Measurements from ENCODE around the gene FOLR3. TPM values are rescaled to one million over a fixed set of nuclear protein-coding genes. Genes with fewer than 3 reads are reported as not detected.

FOLR3 gene
- total RNA-seq, 1 donor from 2014 or later = not detected

- H3K27ac Mint-ChIP-seq (ENCODE audit: unreplicated experiment) = peak overlapping the region; percentile 53
- DNase-seq (ENCODE audit: low spot score) = no peak
- no peak for TF ChIP-seq CTCF (IDR thresholded peaks at IDR 0.05; ENCODE audit: unreplicated experiment)
- peak overlapping the region; percentile 59 for H3K4me3 Mint-ChIP-seq (ENCODE audit: unreplicated experiment)
- no peaks in the 10 kb centered on the region for H3K9me3 Mint-ChIP-seq (ENCODE audit: unreplicated experiment)
- peaks cover 44% of the 10 kb centered on the region for H3K4me1 Mint-ChIP-seq (ENCODE audit: unreplicated experiment)
- peaks cover 24% of the 10 kb centered on the region for H3K27me3 Mint-ChIP-seq (ENCODE audit: unreplicated experiment)
- H3K36me3 Mint-ChIP-seq (ENCODE audit: low read depth, unreplicated experiment) = peaks cover 34% of the 10 kb centered on the region
Observed at GRCh38 chr11:72100462-72100861, 35.1 kb upstream of the FOLR3 start.

GRCh38 chr11:72102162-72102561 lies 33.4 kb upstream of the FOLR3 start:
- DNase-seq (ENCODE audit: low spot score) = no peak
- TF ChIP-seq CTCF (IDR thresholded peaks at IDR 0.05; ENCODE audit: unreplicated experiment) = no peak
- Mint-ChIP-seq H3K4me1 (ENCODE audit: unreplicated experiment) (peaks cover 44% of the 10 kb centered on the region), H3K27me3 (ENCODE audit: unreplicated experiment) (peaks cover 28% of the 10 kb centered on the region), H3K4me3 (ENCODE audit: unreplicated experiment) (peak overlapping the region; percentile 93), H3K9me3 (ENCODE audit: unreplicated experiment) (no peaks in the 10 kb centered on the region), H3K36me3 (ENCODE audit: low read depth, unreplicated experiment) (peaks cover 32% of the 10 kb centered on the region), H3K27ac (ENCODE audit: unreplicated experiment) (peak overlapping the region; percentile 98)

GRCh38 chr11:72102631-72102945 lies 32.9 kb upstream of the FOLR3 start:
- H3K27me3 Mint-ChIP-seq (ENCODE audit: unreplicated experiment) = peaks cover 30% of the 10 kb centered on the region
- peak overlapping the region; percentile 93 for H3K4me3 Mint-ChIP-seq (ENCODE audit: unreplicated experiment)
- H3K27ac Mint-ChIP-seq (ENCODE audit: unreplicated experiment) = peak overlapping the region; percentile 98
- H3K4me1 Mint-ChIP-seq (ENCODE audit: unreplicated experiment) = peaks cover 44% of the 10 kb centered on the region
- no peaks in the 10 kb centered on the region for H3K9me3 Mint-ChIP-seq (ENCODE audit: unreplicated experiment)
- H3K36me3 Mint-ChIP-seq (ENCODE audit: low read depth, unreplicated experiment) = peaks cover 33% of the 10 kb centered on the region
- no peak for TF ChIP-seq CTCF (IDR thresholded peaks at IDR 0.05; ENCODE audit: unreplicated experiment)
- DNase-seq (ENCODE audit: low spot score) = no peak

GRCh38 chr11:72102946-72103753 lies 32.4 kb upstream of the FOLR3 start, which contains the start of gene LAMTOR1:
LAMTOR1 (minus strand) TSS chr11:72103297; CDS start chr11:72103224, 73 bp downstream.
- H3K4me1 Mint-ChIP-seq (ENCODE audit: unreplicated experiment) = peaks cover 39% of the 10 kb centered on the region
- peak within 1 kb of the TSS; percentile 93 for H3K4me3 Mint-ChIP-seq (ENCODE audit: unreplicated experiment)
- H3K27me3 Mint-ChIP-seq (ENCODE audit: unreplicated experiment) = peaks cover 30% of the 10 kb centered on the region

More at GRCh38 chr11:72102946-72103753, 32.4 kb upstream of the FOLR3 start, which contains the start of gene LAMTOR1:
- H3K9me3 Mint-ChIP-seq (ENCODE audit: unreplicated experiment) = no peaks in the 10 kb centered on the region
- peak; percentile 82 for TF ChIP-seq CTCF (IDR thresholded peaks at IDR 0.05; ENCODE audit: unreplicated experiment)
- H3K36me3 Mint-ChIP-seq (ENCODE audit: low read depth, unreplicated experiment) = peaks cover 28% of the 10 kb centered on the region
- DNase-seq (ENCODE audit: low spot score) = peak; percentile 97
- H3K27ac Mint-ChIP-seq (ENCODE audit: unreplicated experiment) = peak within 1 kb of the TSS; percentile 98
